IPS-18a (cell line): ENCODE results near the gene OR2V1.
"Not testable (repeated sequence)": the region's sequence is repeated elsewhere in the genome, so short reads cannot be mapped to it uniquely, and the experiment has no call there.

Experiments used
- H3K27ac ChIP-seq: one replicate; pipeline ENCODE4 v1.5.1; 2013; ENCODE audit warnings: low read length
- H3K27me3 ChIP-seq: one replicate; pipeline ENCODE4 v1.6.1; 2013; ENCODE audit warnings: mild to moderate bottlenecking, low read length; ENCODE audit not compliant: control insufficient read depth, insufficient read depth
- H3K36me3 ChIP-seq: one replicate; pipeline ENCODE4 v1.6.1; 2013; ENCODE audit warnings: low read depth, low read length; ENCODE audit not compliant: control insufficient read depth
- H3K4me1 ChIP-seq: one replicate; pipeline ENCODE4 v1.6.1; 2013; ENCODE audit warnings: low read depth, low read length; ENCODE audit not compliant: control insufficient read depth
- H3K4me3 ChIP-seq: one replicate; pipeline ENCODE4 v1.5.1; 2013; ENCODE audit warnings: low read length
- H3K9ac ChIP-seq: one replicate; pipeline ENCODE4 v1.6.1; 2013; ENCODE audit warnings: mild to moderate bottlenecking, low read length, moderate library complexity
- H3K9me3 ChIP-seq: one replicate; pipeline ENCODE4 v1.6.1; 2013; ENCODE audit warnings: low read depth, low read length; ENCODE audit not compliant: control insufficient read depth

Gene OR2V1

DNA sequence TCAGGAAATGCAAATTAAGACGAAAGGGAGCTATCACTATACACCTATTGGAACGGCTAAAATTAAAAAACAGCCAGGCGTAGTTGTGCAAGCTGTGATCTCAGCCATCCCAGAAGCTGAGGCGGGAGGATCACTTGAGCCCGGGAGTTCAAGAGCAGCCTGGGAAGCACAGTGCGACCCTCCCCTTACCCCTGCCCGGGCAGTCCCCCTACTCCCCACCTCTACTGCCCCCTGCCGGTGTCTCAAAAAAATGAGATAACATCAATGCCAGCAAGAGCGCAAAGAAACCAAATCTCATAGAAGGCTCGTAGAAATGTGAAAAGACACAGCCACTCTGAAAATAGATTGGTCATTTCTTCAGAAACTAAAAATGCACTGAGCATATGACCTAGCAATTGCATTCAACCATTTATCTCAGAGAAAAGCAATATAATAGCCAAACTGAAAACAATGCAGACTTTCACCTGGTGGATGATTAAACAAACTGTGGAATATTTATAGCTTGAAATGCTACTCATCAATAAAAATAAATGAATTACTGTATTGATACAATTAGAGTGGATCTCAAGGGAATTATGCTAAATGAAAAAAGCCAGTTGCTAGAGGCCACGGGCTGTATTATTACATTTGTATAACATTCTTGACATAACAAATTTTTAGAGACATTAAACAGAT lies 37.0 kb upstream of the OR2V1 start:
- Histone ChIP-seq H3K9ac (no peak overlapping the region), H3K27ac (no peak overlapping the region), H3K4me1 (peaks cover 10% of the 10 kb centered on the region), H3K36me3 (no peaks in the 10 kb centered on the region), H3K4me3 (peak overlapping the region; percentile 81), H3K27me3 (peaks cover 50% of the 10 kb centered on the region), H3K9me3 (no peaks in the 10 kb centered on the region)

DNA sequence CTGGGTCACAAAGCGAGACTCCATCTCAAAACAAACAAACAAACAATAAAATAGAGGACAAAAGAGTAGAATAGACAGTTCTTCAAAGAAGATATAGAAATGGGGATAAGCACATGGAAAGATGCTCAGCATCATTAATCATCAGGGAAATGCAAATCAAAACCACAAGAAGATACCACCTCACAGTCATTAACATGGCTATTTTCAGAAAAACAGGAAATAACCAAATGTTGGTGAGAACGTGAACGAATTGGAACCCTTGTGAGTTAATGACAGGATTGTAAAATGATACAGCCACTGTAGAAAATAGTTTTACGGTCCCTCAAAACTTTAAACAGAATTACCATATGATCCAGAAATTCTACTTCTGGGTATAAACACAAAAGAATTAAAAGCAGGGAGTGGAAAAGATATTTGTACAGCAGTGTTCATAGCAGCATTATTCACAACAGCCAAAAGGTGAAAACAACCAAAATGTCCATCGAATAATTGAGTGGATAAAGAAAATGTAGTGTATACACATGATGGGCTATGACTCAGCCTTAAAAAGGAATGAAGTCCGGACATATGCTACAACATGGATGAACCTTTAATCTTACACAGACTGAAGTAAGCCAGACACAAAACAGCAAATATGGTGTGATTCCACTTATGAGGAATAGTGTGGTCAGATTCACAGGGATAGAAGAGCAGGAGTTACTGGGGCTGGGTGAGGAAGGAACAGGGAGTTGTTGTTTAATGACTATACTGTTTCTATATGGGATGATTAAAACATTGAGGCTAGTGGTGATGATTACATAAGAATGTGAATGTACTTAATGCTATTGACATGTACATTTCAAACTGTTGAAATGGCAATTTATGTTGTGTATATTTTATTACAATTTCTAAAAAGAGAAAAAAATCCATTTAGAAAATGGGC lies 36.1 kb upstream of the OR2V1 start:
- peaks cover 7% of the 10 kb centered on the region for H3K4me1 ChIP-seq
- H3K27me3 ChIP-seq, result peaks cover 45% of the 10 kb centered on the region
- no peaks in the 10 kb centered on the region for H3K36me3 ChIP-seq
- no peaks in the 10 kb centered on the region for H3K9me3 ChIP-seq
- no peak overlapping the region for H3K27ac ChIP-seq
- no peak overlapping the region for H3K4me3 ChIP-seq
- H3K9ac ChIP-seq, result no peak overlapping the region

DNA sequence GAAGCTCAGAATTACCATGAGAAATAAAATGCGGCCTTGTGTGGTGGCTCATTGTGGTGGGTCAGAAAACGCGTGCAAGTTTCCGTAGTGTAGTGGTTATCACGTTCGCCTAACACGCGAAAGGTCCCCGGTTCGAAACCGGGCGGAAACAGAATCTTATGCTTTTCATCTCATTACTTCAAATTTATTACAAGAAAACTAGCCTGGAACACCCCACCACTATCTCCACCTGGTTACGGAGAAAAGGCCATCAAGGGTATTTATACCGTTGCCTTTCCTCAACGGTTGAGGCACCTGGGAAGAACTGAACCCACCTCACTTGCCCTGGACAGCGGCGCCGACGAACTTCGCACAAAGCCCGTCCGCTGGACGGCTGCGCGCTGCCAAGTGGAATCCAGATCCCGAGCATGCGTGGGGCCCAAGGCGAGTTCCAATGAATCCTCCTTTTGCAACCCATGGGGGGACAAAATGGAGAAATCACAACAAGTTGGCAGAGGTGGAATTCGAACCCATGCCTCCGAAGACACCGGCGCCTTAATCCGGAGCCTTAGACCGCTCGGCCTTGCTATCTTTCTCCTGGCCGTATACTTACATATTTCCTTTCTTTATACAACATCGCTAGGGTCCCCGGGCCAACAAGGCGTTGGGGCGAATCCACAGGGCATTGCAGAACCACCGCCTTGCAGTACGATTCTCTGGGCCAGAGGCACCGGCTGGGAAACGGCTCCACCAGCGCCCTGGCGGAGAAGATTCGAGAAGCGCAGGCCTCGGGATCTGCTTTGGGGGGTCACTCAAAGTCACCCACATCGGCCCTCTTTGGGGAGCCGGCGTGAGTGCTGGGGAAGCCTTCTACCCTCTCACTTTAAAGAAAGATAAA lies 33.3 kb upstream of the OR2V1 start:
- H3K4me1 ChIP-seq, result peaks cover 10% of the 10 kb centered on the region
- no peaks in the 10 kb centered on the region for H3K36me3 ChIP-seq
- H3K27ac ChIP-seq, result no peak overlapping the region
- H3K4me3 ChIP-seq, result no peak overlapping the region
- no peak overlapping the region for H3K9ac ChIP-seq
- H3K27me3 ChIP-seq, result peaks cover 19% of the 10 kb centered on the region
- no peaks in the 10 kb centered on the region for H3K9me3 ChIP-seq

DNA sequence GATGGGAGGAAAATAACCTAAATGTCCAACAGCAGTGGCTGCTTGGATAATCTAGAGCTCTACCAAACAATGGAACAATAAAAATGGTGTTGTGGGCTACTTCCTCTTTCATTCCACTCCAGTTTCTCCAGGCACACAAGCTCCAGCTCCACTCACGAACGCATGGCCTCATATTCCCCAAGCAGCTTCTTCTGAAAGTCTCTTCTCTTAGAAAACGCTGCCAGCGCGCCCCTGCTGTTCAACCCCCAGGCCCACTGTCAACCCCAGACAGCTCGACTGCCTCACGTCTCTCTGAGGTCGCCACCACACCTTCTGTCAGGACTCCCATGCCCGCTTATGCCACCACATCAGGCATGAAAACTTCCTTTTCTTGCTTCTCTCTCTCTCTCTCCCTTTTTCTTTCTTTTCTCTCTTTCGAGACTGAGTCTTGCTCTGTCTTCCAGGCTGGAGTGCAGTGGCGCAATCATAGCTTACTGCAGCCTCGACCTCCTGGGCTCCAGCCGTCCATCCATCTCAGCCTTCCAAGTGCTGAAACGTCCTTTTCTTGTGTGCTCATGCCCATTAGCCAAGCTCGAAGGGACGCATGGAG lies 32.6 kb upstream of the OR2V1 start:
- H3K4me1 ChIP-seq, result peaks cover 10% of the 10 kb centered on the region
- H3K27me3 ChIP-seq, result peaks cover 12% of the 10 kb centered on the region
- H3K9ac ChIP-seq, result no peak overlapping the region
- H3K9me3 ChIP-seq, result no peaks in the 10 kb centered on the region
- peak overlapping the region; percentile 57 for H3K4me3 ChIP-seq
- H3K36me3 ChIP-seq, result no peaks in the 10 kb centered on the region
- H3K27ac ChIP-seq, result no peak overlapping the region

DNA sequence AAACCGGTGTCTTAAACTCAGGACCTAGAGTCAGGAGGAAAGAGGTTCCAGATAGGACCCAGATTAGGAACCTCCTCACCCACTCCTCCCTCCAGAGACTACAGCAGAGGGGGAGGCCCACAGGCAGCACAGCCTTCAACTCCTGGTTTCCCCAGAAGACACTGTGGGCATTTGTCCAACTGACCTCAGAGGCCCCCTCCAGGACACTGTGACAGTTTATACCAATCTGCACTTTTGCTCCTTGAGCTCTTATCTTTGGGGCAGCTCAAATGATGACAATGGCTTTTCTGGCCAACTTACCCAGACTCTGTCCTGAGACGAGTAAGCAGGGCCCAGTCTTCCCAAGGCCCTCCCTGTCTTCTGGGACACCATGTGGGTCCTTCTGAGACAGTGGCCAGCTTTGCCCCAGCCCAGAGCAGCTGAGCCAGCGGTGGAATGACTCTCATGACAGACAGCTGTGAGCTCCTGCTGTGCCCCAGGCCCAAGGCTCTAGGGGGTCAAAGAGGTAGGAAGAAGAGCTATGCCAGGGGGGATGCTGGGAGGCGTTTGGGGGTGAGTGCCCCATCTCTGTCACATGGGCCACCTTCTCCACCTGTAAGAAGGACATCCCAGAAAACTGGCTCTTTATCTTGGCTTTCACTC lies 30.7 kb upstream of the OR2V1 start:
- Histone ChIP-seq H3K36me3 (no peaks in the 10 kb centered on the region), H3K9ac (no peak overlapping the region), H3K4me3 (no peak overlapping the region), H3K27ac (no peak overlapping the region), H3K27me3 (peaks cover 12% of the 10 kb centered on the region), H3K9me3 (no peaks in the 10 kb centered on the region), H3K4me1 (peaks cover 3% of the 10 kb centered on the region)

DNA sequence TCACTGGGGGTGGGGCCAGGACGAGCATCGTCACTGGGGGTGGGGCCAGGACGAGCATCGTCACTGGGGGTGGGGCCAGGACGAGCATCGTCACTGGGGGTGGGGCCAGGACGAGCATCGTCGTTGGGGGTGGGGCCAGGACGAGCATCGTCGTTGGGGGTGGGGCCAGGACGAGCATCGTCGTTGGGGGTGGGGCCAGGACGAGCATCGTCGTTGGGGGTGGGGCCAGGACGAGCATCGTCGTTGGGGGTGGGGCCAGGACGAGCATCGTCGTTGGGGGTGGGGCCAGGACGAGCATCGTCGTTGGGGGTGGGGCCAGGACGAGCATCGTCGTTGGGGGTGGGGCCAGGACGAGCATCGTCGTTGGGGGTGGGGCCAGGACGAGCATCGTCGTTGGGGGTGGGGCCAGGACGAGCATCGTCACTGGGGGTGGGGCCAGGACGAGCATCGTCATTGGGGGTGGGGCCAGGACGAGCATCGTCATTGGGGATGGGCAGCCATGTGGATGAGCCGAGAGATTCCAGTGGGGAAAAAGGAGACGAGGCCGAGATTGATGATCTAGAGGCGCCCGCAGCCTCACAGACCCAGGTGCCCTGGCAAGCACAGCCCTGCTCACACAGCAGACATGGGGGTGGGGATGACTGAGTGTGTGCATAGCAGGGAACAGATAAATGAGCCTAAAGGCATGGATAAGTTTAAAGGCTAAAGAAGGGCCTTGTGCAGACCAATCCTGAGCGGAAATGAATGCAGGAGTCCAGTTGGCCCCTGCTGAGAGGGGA lies 30.0 kb upstream of the OR2V1 start:
- peaks cover 12% of the 10 kb centered on the region for H3K27me3 ChIP-seq
- H3K27ac ChIP-seq, H3K36me3 ChIP-seq, H3K9me3 ChIP-seq, H3K4me3 ChIP-seq, H3K4me1 ChIP-seq, H3K9ac ChIP-seq: not testable (repeated sequence)

DNA sequence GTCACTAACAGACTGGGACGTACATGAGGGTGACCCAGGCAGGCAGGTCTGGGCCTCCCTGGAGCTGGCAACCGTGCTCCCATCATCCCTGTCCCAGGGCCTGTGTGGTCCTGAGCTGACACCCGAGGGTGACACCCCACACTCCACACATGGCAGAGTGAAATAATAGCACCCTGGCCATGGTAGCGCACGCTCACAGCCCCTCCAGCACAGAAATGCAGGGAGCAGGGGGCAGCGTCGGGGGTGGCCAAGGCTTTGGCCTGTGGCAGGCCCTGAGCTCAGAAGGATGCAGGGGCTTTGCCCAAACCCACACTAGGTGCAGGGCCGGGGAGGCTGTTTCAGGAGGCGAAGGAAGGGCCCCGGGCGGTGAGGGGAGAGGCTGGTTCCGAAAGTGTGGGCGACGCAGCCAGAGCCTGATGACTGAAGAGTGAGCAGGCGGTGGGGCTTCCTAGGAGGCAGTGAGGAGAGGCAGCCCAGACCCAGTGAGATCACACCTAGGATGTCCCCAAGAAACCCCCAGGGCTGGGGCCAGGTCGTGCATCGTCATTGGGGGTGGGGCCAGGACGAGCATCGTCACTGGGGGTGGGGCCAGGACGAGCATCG lies 29.3 kb upstream of the OR2V1 start:
- Histone ChIP-seq H3K9me3 (no peaks in the 10 kb centered on the region), H3K36me3 (no peaks in the 10 kb centered on the region), H3K27me3 (peaks cover 12% of the 10 kb centered on the region), H3K4me3 (no peak overlapping the region), H3K9ac (peak overlapping the region; percentile 2), H3K27ac (peak overlapping the region; percentile 48), H3K4me1 (peaks cover 3% of the 10 kb centered on the region)

DNA sequence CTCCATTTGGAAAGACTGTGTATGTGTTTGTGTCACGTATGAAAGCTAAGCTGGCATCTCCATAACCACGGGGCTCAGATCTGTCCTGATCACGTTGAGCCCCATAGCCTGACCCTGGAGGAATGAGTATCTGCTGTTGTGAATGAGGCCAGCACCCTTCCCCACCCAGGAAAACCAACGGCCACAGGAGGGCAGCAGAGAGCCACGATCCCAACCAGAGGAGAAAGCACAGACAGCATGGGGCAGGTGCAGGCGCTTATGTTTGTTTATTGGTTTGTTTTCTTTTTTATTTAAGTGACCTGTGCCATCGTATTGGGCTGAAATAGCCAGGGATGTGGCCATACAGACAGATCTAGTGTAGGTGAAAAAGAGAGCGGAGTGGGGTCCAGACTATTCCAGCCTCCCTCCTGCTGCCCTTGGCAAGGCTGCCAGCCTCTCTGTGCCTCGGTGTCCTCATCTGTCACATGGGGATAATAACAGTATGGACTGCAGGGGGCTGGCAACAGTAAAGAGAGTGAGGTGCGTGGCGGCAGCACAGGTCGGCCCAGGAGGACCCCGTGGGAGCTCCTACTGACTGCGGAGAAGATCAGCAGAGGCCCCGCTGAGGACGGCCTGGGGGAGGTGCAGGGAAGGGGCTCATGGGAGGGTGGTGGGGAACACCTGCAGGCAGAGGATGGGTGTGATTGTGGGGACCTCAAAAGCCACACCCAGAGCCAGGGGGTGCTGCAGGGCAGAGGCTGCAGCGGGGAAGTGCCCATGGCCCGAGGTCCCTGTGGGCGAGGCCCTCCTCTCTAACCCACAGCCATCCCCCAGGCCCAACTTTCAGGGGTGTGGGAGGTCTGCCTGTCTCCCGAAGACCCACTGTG lies 28.6 kb upstream of the OR2V1 start:
- H3K27ac ChIP-seq, result no peak overlapping the region
- peaks cover 3% of the 10 kb centered on the region for H3K4me1 ChIP-seq
- H3K4me3 ChIP-seq, result no peak overlapping the region
- no peaks in the 10 kb centered on the region for H3K9me3 ChIP-seq
- H3K9ac ChIP-seq, result peak overlapping the region; percentile 2
- H3K27me3 ChIP-seq, result peaks cover 12% of the 10 kb centered on the region
- H3K36me3 ChIP-seq, result no peaks in the 10 kb centered on the region

DNA sequence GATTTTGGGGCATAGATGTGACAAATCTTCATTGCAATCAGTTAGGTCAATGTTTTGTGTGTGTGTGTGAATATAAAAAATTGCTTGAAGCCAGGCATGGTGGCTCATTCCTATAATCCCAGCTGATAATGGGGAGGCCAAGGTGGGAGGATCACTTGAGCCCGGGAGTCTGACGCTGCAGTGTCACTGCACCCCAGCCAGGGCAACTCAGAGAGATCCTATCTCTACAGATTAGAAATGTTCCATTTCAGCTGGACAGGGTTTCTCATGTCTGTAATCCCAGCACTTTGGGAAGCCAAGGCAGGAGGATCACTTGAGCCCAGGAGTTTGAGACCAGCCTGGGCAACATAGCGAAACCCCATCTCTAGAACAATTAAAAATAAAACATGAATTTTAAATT lies 27.9 kb upstream of the OR2V1 start:
- H3K36me3 ChIP-seq, result no peaks in the 10 kb centered on the region

More for the DNA sequence above, 27.9 kb upstream of the OR2V1 start:
- peaks cover 12% of the 10 kb centered on the region for H3K27me3 ChIP-seq
- peaks cover 3% of the 10 kb centered on the region for H3K4me1 ChIP-seq
- H3K9me3 ChIP-seq, result no peaks in the 10 kb centered on the region
- H3K27ac ChIP-seq, result no peak overlapping the region
- no peak overlapping the region for H3K9ac ChIP-seq
- H3K4me3 ChIP-seq, result no peak overlapping the region
